ENCODE measurements around the gene PDCL3.

PDCL3 gene

GRCh38 chr2:100611079-100612029, 48.6 kb downstream of the PDCL3 start:
- no peak for DNase-seq (ENCODE audit: low read depth in 2 of 2)

GRCh38 chr2:100612388-100613000, 49.7 kb downstream of the PDCL3 start:
- no peak for DNase-seq (ENCODE audit: low read depth in 2 of 2)

- DNase-seq (ENCODE audit: low read depth in 2 of 2), result no peak
Measured at GRCh38 chr2:100613719-100614118, 50.9 kb downstream of the PDCL3 start.

GRCh38 chr2:100614455-100615000, 51.7 kb downstream of the PDCL3 start:
- no peak for DNase-seq (ENCODE audit: low read depth in 2 of 2)

- DNase-seq (ENCODE audit: low read depth in 2 of 2), result no peak
Measured at GRCh38 chr2:100615471-100615870, 52.7 kb downstream of the PDCL3 start.

- DNase-seq (ENCODE audit: low read depth in 2 of 2), result no peak
Measured at GRCh38 chr2:100615886-100616285, 53.1 kb downstream of the PDCL3 start.

- DNase-seq (ENCODE audit: low read depth in 2 of 2), result no peak
Measured at GRCh38 chr2:100616841-100617390, 54.1 kb downstream of the PDCL3 start.

- DNase-seq (ENCODE audit: low read depth in 2 of 2), result no peak
Measured at GRCh38 chr2:100619951-100620350, 57.2 kb downstream of the PDCL3 start.

- DNase-seq (ENCODE audit: low read depth in 2 of 2), result no peak
Measured at GRCh38 chr2:100620481-100620880, 57.7 kb downstream of the PDCL3 start.

GRCh38 chr2:100621371-100621951, 58.7 kb downstream of the PDCL3 start:
- no peak for DNase-seq (ENCODE audit: low read depth in 2 of 2)

GRCh38 chr2:100623033-100623715, 60.4 kb downstream of the PDCL3 start:
- DNase-seq (ENCODE audit: low read depth in 2 of 2), result no peak

- DNase-seq (ENCODE audit: low read depth in 2 of 2), result no peak
Measured at GRCh38 chr2:100623930-100624329, 61.1 kb downstream of the PDCL3 start.

GRCh38 chr2:100624536-100624935, 61.7 kb downstream of the PDCL3 start:
- DNase-seq (ENCODE audit: low read depth in 2 of 2), result no peak

GRCh38 chr2:100625717-100626116, 62.9 kb downstream of the PDCL3 start:
- DNase-seq (ENCODE audit: low read depth in 2 of 2), result no peak
